RWPE1 (cell line): ENCODE results near the gene NUP155.

ENCODE experiments used
- CTCF ChIA-PET: fragments of 350-600 bp; sonication (Branson Sonifier 250); formaldehyde crosslinking; extraction: SDS; loops from one replicate; lab custom pipeline; 2021; lab: Yijun Ruan, JAX
- POLR2A ChIA-PET: fragments of 400-600 bp; formaldehyde crosslinking; extraction: SDS; loops from one replicate; lab custom pipeline; 2020; ENCODE audit warnings: antibody characterized with exemption; ENCODE audit not compliant: low non-redundant PET; lab: Yijun Ruan, JAX
- DNase-seq: peaks from one replicate; pipeline ENCODE4 v3.0.0; 2012; ENCODE audit warnings: low spot score
- H3K27ac ChIP-seq: fragments of 450-650 bp; 2 replicates; pipeline ENCODE4 v1.5.1; 2017
- CTCF ChIP-seq: fragments of 450-650 bp; conservative IDR thresholded peaks from 2 replicates; pipeline ENCODE4 v1.5.1; 2017; ENCODE audit warnings: low read depth, mild to moderate bottlenecking

Gene NUP155

GRCh38 chr5:37254581-37254980 is 116.3 kb downstream of the NUP155 start:
- CTCF ChIA-PET, result no interaction called here
- no peak overlapping the region for H3K27ac ChIP-seq
- POLR2A ChIA-PET, result no interaction called here
- TF ChIP-seq CTCF, result no peak
- DNase-seq, result no peak

DNA sequence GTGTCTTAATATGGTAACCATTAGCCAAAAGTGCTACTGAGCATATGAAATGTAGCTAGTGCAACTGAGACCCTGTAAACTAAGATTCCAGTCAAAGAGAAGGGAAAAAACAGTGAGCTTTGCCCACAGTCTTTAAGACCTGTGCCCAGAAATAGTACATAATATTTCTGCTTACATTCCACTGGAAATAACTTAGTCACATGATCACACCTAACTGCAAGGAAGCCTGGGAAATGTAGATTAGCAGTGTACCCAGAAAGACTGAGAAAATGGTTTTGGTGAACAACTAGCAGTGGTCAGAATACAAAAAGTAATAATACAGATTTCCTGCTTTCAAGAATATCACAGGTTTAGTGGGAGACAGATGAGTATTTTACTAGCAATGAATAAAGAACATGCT is 119.2 kb downstream of the NUP155 start:
- H3K27ac ChIP-seq, result no peak overlapping the region
- CTCF ChIA-PET, result interaction anchor here (0.6 kb wide), 1 partner anchor 33 kb away, joined by 3 read pairs; no protein-coding TSS in a partner anchor
- no peak for DNase-seq
- POLR2A ChIA-PET, result no interaction called here
- TF ChIP-seq CTCF, result no peak

- no peak for DNase-seq
- CTCF ChIA-PET, result interaction anchor here (0.7 kb wide), 1 partner anchor 23 kb away, joined by 3 read pairs; no protein-coding TSS in a partner anchor
Measured at GRCh38 chr5:37249815-37250164, 121.1 kb downstream of the NUP155 start.

DNA sequence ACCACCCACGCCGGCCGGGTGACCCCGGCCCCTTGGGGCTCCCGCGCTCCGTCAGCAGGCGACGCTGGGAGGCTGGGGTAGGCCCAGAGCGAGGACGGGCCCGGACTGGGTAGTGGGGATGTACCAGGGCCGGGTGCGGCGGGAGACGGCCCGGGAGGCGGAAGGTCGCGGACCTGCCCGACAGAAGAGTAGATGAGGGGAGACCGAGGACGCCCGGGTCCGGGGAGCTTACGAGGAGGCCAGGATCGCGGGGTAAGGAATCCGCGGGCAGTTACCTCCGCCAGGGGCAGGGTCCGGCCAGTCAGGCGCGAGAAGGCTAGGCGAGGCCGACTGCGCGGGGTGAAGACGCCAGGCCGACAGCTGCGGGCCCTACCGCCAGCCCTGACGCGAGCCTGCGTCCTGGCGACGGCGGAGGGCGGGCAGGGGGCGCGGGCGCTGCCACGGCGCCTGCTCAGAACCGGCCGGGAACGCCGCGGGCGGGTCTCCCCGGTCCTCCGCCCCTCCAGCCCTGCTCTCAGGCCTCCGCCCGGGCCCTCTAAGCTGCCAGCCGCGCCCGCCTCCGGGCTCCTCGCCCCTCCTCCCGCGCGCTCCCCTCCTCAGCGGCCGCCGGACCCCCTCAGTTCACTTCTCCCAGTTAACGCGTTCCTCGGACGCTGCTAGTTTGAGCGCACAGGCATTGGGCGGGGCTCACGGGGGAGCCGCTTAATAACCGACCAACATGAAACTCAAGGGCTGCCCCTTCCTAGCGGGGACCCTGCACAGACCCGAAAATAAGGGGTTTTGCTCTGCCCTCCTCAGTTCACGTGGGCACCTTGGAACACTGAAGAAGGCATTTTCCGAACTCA is 121.7 kb downstream of the NUP155 start, which contains the start of gene CPLANE1:
CPLANE1 (minus strand) TSS at position 407 of the 845 bp plus-strand sequence. CDS start 1,678 bp downstream, outside the sequence.
- peak within 1 kb of the TSS; percentile 87 for H3K27ac ChIP-seq
- TF ChIP-seq CTCF, result peak; percentile 36; the same call in 1 of the 2 replicates
- POLR2A ChIA-PET, result no interaction called here
- CTCF ChIA-PET, result interaction anchor here (0.7 to 1.4 kb wide), 2 partner anchors 23 to 41 kb away, joined by 3 read pairs; no protein-coding TSS in a partner anchor
- peak; percentile 61 for DNase-seq

More at GRCh38 chr5:37249815-37250164, 121.1 kb downstream of the NUP155 start:
- POLR2A ChIA-PET, result no interaction called here
- peak overlapping the region; percentile 87 for H3K27ac ChIP-seq
- TF ChIP-seq CTCF, result no peak

GRCh38 chr5:37248421-37248969 is 122.4 kb downstream of the NUP155 start:
- ChIA-PET CTCF (interaction anchor here (0.7 to 1.4 kb wide), 2 partner anchors 42 to 48 kb away, joined by 3 read pairs; no protein-coding TSS in a partner anchor), POLR2A (interaction anchor here (0.5 kb wide), 1 partner anchor 27 kb away, joined by 3 read pairs; no protein-coding TSS in a partner anchor)
- peak overlapping the region; percentile 87 for H3K27ac ChIP-seq
- DNase-seq, result no peak
- TF ChIP-seq CTCF, result no peak

DNA sequence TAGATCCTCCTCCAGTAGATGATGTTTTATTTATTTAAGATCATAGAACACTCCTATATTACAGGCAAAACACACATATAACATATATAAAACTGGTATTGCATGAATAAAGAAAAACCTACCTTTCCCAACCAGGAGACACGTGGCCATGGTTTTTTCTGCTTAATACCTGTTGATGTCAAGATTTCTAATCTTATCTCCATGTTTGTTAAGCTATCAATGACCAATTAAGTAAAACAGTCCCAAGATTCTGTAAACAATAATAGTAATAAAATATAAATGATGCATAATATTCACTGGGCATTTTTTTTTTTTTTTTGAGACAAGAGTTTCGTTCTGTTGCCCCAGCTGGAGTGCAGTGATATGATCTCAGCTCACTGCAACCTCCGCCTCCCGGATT is 123.4 kb downstream of the NUP155 start:
- ChIA-PET CTCF (no interaction called here), POLR2A (no interaction called here)
- no peak for DNase-seq
- TF ChIP-seq CTCF, result no peak
- no peak overlapping the region; the same call in 1 of the 2 replicates for H3K27ac ChIP-seq
